Measurements from ENCODE around the gene WDTC1. TPM values are rescaled to one million over a fixed set of nuclear protein-coding genes. Genes with fewer than 3 reads are reported as not detected.

The WDTC1 gene
- total RNA-seq, 1 experiment from 2014 or later: 20.1 TPM

GRCh38 chr1:27233667-27234048 is 774 bp upstream of the WDTC1 start (continued):
- no peak for TF ChIP-seq STAT6 (CRISPR knock-in tag; conservative IDR thresholded peaks at IDR 0.05; ENCODE audit: low read depth)
- TF ChIP-seq ZNF138 (CRISPR knock-in tag; conservative IDR thresholded peaks at IDR 0.05): no peak

- H3K27me3 Mint-ChIP-seq (ENCODE audit: low read depth): peaks cover 18% of the 10 kb centered on the region
- H3K4me1 Mint-ChIP-seq: peaks cover 11% of the 10 kb centered on the region
- no peak overlapping the region for H3K27ac Mint-ChIP-seq
- no peak for TF ChIP-seq NFYB (CRISPR knock-in tag; conservative IDR thresholded peaks at IDR 0.05; ENCODE audit: low read depth)
- TF ChIP-seq ATF1 (CRISPR knock-in tag; IDR thresholded peaks at IDR 0.05): no peak
- TF ChIP-seq MLX (CRISPR knock-in tag; IDR thresholded peaks at IDR 0.05): no peak
- TF ChIP-seq ETV6 (CRISPR knock-in tag; IDR thresholded peaks at IDR 0.05): no peak
- no peak for TF ChIP-seq IRF2 (CRISPR knock-in tag; IDR thresholded peaks at IDR 0.05; ENCODE audit: borderline replicate concordance, low read depth)
- no peak for TF ChIP-seq ZNF396 (CRISPR knock-in tag; IDR thresholded peaks at IDR 0.05; ENCODE audit: borderline replicate concordance)
- TF ChIP-seq JUN (CRISPR knock-in tag; IDR thresholded peaks at IDR 0.05): no peak
- no peak for TF ChIP-seq ZNF138 (CRISPR knock-in tag; conservative IDR thresholded peaks at IDR 0.05)
- TF ChIP-seq EMX1 (CRISPR knock-in tag; IDR thresholded peaks at IDR 0.05): no peak
- TF ChIP-seq TEAD1 (CRISPR knock-in tag; IDR thresholded peaks at IDR 0.05): no peak
- no peak for TF ChIP-seq NFATC4 (CRISPR knock-in tag; IDR thresholded peaks at IDR 0.05)
- TF ChIP-seq, protein P1, sequence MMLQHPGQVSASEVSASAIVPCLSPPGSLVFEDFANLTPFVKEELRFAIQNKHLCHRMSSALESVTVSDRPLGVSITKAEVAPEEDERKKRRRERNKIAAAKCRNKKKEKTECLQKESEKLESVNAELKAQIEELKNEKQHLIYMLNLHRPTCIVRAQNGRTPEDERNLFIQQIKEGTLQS (CRISPR knock-in tag; conservative IDR thresholded peaks at IDR 0.05): no peak
- no peak for TF ChIP-seq MXD4 (CRISPR knock-in tag; IDR thresholded peaks at IDR 0.05; ENCODE audit: borderline replicate concordance)
- TF ChIP-seq CREM (CRISPR knock-in tag; IDR thresholded peaks at IDR 0.05): no peak
- TF ChIP-seq AR (CRISPR knock-in tag; IDR thresholded peaks at IDR 0.05): no peak
- TF ChIP-seq, protein P2, sequence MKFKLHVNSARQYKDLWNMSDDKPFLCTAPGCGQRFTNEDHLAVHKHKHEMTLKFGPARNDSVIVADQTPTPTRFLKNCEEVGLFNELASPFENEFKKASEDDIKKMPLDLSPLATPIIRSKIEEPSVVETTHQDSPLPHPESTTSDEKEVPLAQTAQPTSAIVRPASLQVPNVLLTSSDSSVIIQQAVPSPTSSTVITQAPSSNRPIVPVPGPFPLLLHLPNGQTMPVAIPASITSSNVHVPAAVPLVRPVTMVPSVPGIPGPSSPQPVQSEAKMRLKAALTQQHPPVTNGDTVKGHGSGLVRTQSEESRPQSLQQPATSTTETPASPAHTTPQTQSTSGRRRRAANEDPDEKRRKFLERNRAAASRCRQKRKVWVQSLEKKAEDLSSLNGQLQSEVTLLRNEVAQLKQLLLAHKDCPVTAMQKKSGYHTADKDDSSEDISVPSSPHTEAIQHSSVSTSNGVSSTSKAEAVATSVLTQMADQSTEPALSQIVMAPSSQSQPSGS (CRISPR knock-in tag; IDR thresholded peaks at IDR 0.05; ENCODE audit: borderline replicate concordance, low read depth): no peak
- TF ChIP-seq, protein P3, sequence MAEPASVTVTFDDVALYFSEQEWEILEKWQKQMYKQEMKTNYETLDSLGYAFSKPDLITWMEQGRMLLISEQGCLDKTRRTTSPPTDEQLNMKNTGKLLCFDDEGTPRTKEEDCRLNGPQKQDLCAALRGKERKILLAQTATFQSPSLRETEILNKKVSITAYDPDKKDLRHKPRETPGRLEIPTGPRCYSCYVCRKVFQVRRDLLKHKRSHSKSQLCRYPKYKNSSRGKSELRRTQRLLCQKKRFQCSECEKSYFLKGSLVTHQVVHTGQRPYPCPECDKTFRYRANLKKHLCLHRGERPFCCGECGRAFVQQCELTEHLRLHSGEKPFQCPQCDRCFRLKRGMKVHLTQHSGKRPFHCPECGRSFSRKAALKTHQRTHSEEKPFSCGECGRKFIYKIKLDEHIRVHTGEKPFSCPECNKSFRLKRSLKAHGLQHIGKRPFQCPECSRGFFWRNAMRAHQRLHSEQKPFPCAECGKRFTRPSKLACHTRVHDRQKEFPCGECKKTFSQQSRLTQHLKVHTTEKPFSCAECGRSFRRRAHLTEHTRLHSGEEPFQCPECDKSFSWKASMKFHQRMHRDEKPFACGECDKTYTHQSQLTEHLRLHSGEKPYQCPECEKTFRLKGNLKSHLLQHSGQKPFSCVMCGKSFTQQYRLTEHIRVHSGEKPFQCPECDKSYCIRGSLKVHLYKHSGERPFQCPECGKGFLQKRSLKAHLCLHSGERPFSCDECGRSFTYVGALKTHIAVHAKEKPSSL (CRISPR knock-in tag; conservative IDR thresholded peaks at IDR 0.05): no peak
- no peak for TF ChIP-seq RELA (CRISPR knock-in tag; IDR thresholded peaks at IDR 0.05; ENCODE audit: borderline replicate concordance)
- DNase-seq (ENCODE audit: low spot score) (no peak), ATAC-seq (no peak)
- H3K4me3 Mint-ChIP-seq: peak overlapping the region; percentile 94
- POLR2A ChIA-PET: no interaction called here
- no peaks in the 10 kb centered on the region for H3K36me3 Mint-ChIP-seq
- no peaks in the 10 kb centered on the region for H3K9me3 Mint-ChIP-seq
- CTCF ChIA-PET: interaction anchor here (2.3 kb wide), 1 partner anchor 38 kb away, joined by 7 read pairs; no protein-coding TSS in a partner anchor
Measured at GRCh38 chr1:27235827-27236226, 1.4 kb downstream of the WDTC1 start.
